Thyroid gland (tissue), 4 donors: Measurements from ENCODE around the gene APBA3.

Source experiments
- CTCF ChIP-seq, 6 experiments: fragments of 200-600 bp in 3 of 6; fragments of 450-650 bp in 3 of 6; sonication (generic) in 3 of 6; IDR thresholded peaks; one replicate each; pipeline ENCODE4 v1.5.1; 2016 to 2019; ENCODE audit warnings: antibody characterized with exemption in 6 of 6, mild to moderate bottlenecking in 2 of 6, inconsistent platforms in 1 of 6, moderate library complexity in 1 of 6
- POLR2A ChIP-seq, 2 donors: fragments of 450-650 bp; IDR thresholded peaks; one replicate each; pipeline ENCODE4 v1.6.1; 2017; ENCODE audit warnings: antibody characterized with exemption in 2 of 2, mild to moderate bottlenecking in 2 of 2, moderate library complexity in 1 of 2

- no peak for TF ChIP-seq CTCF (IDR thresholded peaks at IDR 0.05)
- no peak for TF ChIP-seq POLR2A (IDR thresholded peaks at IDR 0.05)
Observed at GRCh38 chr19:3810708-3811355, 49.3 kb upstream of the APBA3 start.
